Sigmoid colon (tissue), 7 donors: ENCODE results near the gene TNFRSF13B. TPM values are rescaled to one million over a fixed set of nuclear protein-coding genes. Genes with fewer than 3 reads are reported as not detected.

Experiments used
- DNase-seq: peaks from one replicate; pipeline ENCODE4 v3.0.0-alpha.2; 2019
- H3K27ac ChIP-seq, 4 donors: fragments of 200-600 bp; sonication (generic); one replicate each; pipeline ENCODE4 v1.5.1; 2016 to 2019; ENCODE audit warnings: mild to moderate bottlenecking in 1 of 4
- H3K27me3 ChIP-seq, 3 donors: fragments of 200-600 bp; sonication (generic); one replicate each; pipeline ENCODE4 v1.5.1; 2019; ENCODE audit warnings: mild to moderate bottlenecking in 1 of 3
- H3K36me3 ChIP-seq, 4 donors: fragments of 200-600 bp; sonication (generic); one replicate each; pipeline ENCODE4 v1.5.1; 2016 to 2019
- H3K4me1 ChIP-seq, 4 donors: fragments of 200-600 bp; sonication (generic); one replicate each; pipeline ENCODE4 v1.5.1; 2017 to 2019
- H3K4me3 ChIP-seq, 4 donors: fragments of 200-600 bp; sonication (generic); one replicate each; pipeline ENCODE4 v1.5.1; 2017 to 2019; ENCODE audit warnings: mild to moderate bottlenecking in 2 of 4, moderate library complexity in 1 of 4
- H3K9me3 ChIP-seq, 4 donors: fragments of 200-600 bp in 3 of 4; sonication (generic) in 3 of 4; one replicate each; pipeline versions ENCODE4 v1.5.1 to v1.6.1; 2013 to 2019
- CTCF ChIP-seq, 4 experiments: fragments of 450-650 bp in 3 of 4; fragments of 200-600 bp in 1 of 4; IDR thresholded peaks; one replicate each; pipeline ENCODE4 v1.5.1; 2016 to 2019; ENCODE audit warnings: antibody characterized with exemption in 4 of 4, mild to moderate bottlenecking in 3 of 4, moderate library complexity in 2 of 4
- EP300 ChIP-seq, 4 donors: sonication (generic); formaldehyde crosslinking; IDR thresholded peaks; one replicate each; pipeline ENCODE4 v1.6.1; 2017; ENCODE audit warnings: antibody characterized with exemption in 4 of 4
- POLR2A ChIP-seq, 2 donors: fragments of 450-650 bp; IDR thresholded peaks; one replicate each; pipeline ENCODE4 v1.6.1; 2016; ENCODE audit warnings: antibody characterized with exemption in 2 of 2, mild to moderate bottlenecking in 2 of 2, moderate library complexity in 2 of 2
- POLR2AphosphoS5 ChIP-seq, 4 donors: sonication (generic); formaldehyde crosslinking; IDR thresholded peaks; one replicate each; pipeline ENCODE4 v1.6.1; 2017; ENCODE audit warnings: antibody characterized with exemption in 4 of 4
- WGBS, 2 donors: extraction: QIAGEN DNeasy Blood & Tissue Kit; methylation state at CpG; one replicate each; pipeline ENCODE4 v1.1.7; 2013; 5-methylcytosine and 5-hydroxymethylcytosine counted together
- intact Hi-C: fragments of 100-400 bp; cut with DNase I; formaldehyde crosslinking; loops from one replicate; pipeline ENCODE4 v1.15.1; 2023
- polyA plus RNA-seq, 3 donors: library from polyadenylated mRNA; stranded (reverse); fragments of 200-250 nt; gene quantifications; one replicate each; pipeline ENCODE4 v1.2.3, GENCODE V29; 2013
- total RNA-seq, 4 donors: library from RNA; depleted of rRNA; stranded (reverse); fragments of >200 nt; gene quantifications; one replicate each; pipeline ENCODE4 v1.1.0, GENCODE V29; 2016
- donor health status: healthy with polysubstance abuse.
- donor health status: Bipolar disorder and iron deficiency.
- donor health status: healthy.

Gene TNFRSF13B
- total and polyA plus RNA-seq, 7 donors = 15.2 TPM; not detected in 6

- WGBS, 2 donors = 92 to 93% methylated on average over 12 of the region's 12 CpGs
- DNase-seq = peak; percentile 45
These were observed 37.7 kb downstream of the TNFRSF13B start for GRCh38 chr17:16934133-16934795.

GRCh38 chr17:16933317-16934132 is 38.4 kb downstream of the TNFRSF13B start:
- H3K4me1 ChIP-seq = no peaks in the 10 kb centered on the region
- intact Hi-C loops = no loop called here
- TF ChIP-seq POLR2A (IDR thresholded peaks at IDR 0.05) (no peak), CTCF (IDR thresholded peaks at IDR 0.05) (no peak), EP300 (IDR thresholded peaks at IDR 0.05) (no peak), POLR2AphosphoS5 (IDR thresholded peaks at IDR 0.05) (no peak)
- peak; percentile 40 for DNase-seq
- no peaks in the 10 kb centered on the region for H3K9me3 ChIP-seq
- whole genome bisulfite sequencing, 2 donors = 89% methylated on average over 11 of the region's 11 CpGs
- no peaks in the 10 kb centered on the region for H3K36me3 ChIP-seq
- H3K27me3 ChIP-seq = no peaks in the 10 kb centered on the region
- no peak overlapping the region for H3K4me3 ChIP-seq
- H3K27ac ChIP-seq = no peak overlapping the region

More at GRCh38 chr17:16934133-16934795, 37.7 kb downstream of the TNFRSF13B start:
- intact Hi-C loops = no loop called here
- Histone ChIP-seq H3K27me3 (no peaks in the 10 kb centered on the region), H3K4me3 (no peak overlapping the region), H3K36me3 (no peaks in the 10 kb centered on the region), H3K9me3 (no peaks in the 10 kb centered on the region), H3K27ac (no peak overlapping the region), H3K4me1 (no peaks in the 10 kb centered on the region)
- TF ChIP-seq EP300 (IDR thresholded peaks at IDR 0.05) = no peak
- TF ChIP-seq POLR2A (IDR thresholded peaks at IDR 0.05) = no peak
- no peak for TF ChIP-seq CTCF (IDR thresholded peaks at IDR 0.05)
- TF ChIP-seq POLR2AphosphoS5 (IDR thresholded peaks at IDR 0.05) = no peak

GRCh38 chr17:16932611-16933010 is 39.3 kb downstream of the TNFRSF13B start:
- Histone ChIP-seq H3K27ac (no peak overlapping the region), H3K27me3 (no peaks in the 10 kb centered on the region), H3K4me1 (no peaks in the 10 kb centered on the region), H3K4me3 (no peak overlapping the region), H3K36me3 (no peaks in the 10 kb centered on the region), H3K9me3 (no peaks in the 10 kb centered on the region)
- WGBS, 2 donors = 83 to 87% methylated on average over 6 of the region's 6 CpGs
- intact Hi-C loops = no loop called here
- TF ChIP-seq CTCF (IDR thresholded peaks at IDR 0.05) = no peak
- TF ChIP-seq POLR2AphosphoS5 (IDR thresholded peaks at IDR 0.05) = no peak
- TF ChIP-seq EP300 (IDR thresholded peaks at IDR 0.05) = no peak
- no peak for TF ChIP-seq POLR2A (IDR thresholded peaks at IDR 0.05)
- DNase-seq = peak; percentile 32

GRCh38 chr17:16932156-16932555 is 39.8 kb downstream of the TNFRSF13B start:
- Histone ChIP-seq H3K4me1 (no peaks in the 10 kb centered on the region), H3K4me3 (no peak overlapping the region), H3K9me3 (no peaks in the 10 kb centered on the region), H3K27ac (no peak overlapping the region), H3K36me3 (no peaks in the 10 kb centered on the region), H3K27me3 (no peaks in the 10 kb centered on the region)
- intact Hi-C loops = no loop called here
- DNase-seq = no peak
- no peak for TF ChIP-seq POLR2AphosphoS5 (IDR thresholded peaks at IDR 0.05)
- TF ChIP-seq POLR2A (IDR thresholded peaks at IDR 0.05) = no peak
- TF ChIP-seq EP300 (IDR thresholded peaks at IDR 0.05) = no peak
- no peak for TF ChIP-seq CTCF (IDR thresholded peaks at IDR 0.05)
- 86 to 90% methylated on average over 8 of the region's 8 CpGs for WGBS, 2 donors
